ENCODE results near the gene CKAP2. TPM values are rescaled to one million over a fixed set of nuclear protein-coding genes. Genes with fewer than 3 reads are reported as not detected.
A peak's percentile ranks its signal among the peaks of the same experiment; 100 is the strongest.
"Not testable (repeated sequence)": the region's sequence is repeated elsewhere in the genome, so short reads cannot be mapped to it uniquely, and the experiment has no call there.

CKAP2 gene
- total and polyA plus RNA-seq, 2 of the 8 experiments (the other 6 are each of a cell fraction or from before 2014, with no cell fraction given): 8.3 to 70.7 TPM

GRCh38 chr13:52502277-52502676 is 47.0 kb downstream of the CKAP2 start:
- H3K27ac ChIP-seq (ENCODE audit: low read depth, low read length); H3K4me3 ChIP-seq (ENCODE audit: extremely low read depth in 1 of 4, insufficient read depth in 2 of 4, low read depth in 3 of 4, low read length in 4 of 4); H3K36me3 ChIP-seq (ENCODE audit: control insufficient read depth in 2 of 4, insufficient read depth in 4 of 4, low read length in 3 of 4); H4K91ac ChIP-seq (replicated peaks; ENCODE audit: insufficient read length, low read length); H3K4ac ChIP-seq (replicated peaks; ENCODE audit: insufficient read length, low read depth, low read length); H3K56ac ChIP-seq (replicated peaks; ENCODE audit: insufficient read length, low read depth, low read length); H4K5ac ChIP-seq (ENCODE audit: insufficient read length, low read depth, low read length); H2BK12ac ChIP-seq (ENCODE audit: low read depth, low read length); H3K23ac ChIP-seq (ENCODE audit: insufficient read length); H3K79me2 ChIP-seq (ENCODE audit: control insufficient read depth in 1 of 2, insufficient read depth in 2 of 2, low read length in 2 of 2); H3K9ac ChIP-seq (replicated peaks in 1 of 4; ENCODE audit: extremely low read depth in 1 of 4, low read depth in 3 of 4, low read length in 3 of 4); H2AK5ac ChIP-seq (ENCODE audit: low read depth, low read length); POLR2A ChIA-PET (ENCODE audit: partially characterized antibody); H3K79me1 ChIP-seq (ENCODE audit: low read depth, low read length); H3K4me1 ChIP-seq (replicated peaks in 1 of 4; ENCODE audit: control insufficient read depth in 3 of 4, insufficient read depth in 4 of 4, low read length in 3 of 4); H2BK5ac ChIP-seq (ENCODE audit: low read depth, low read length); H3K9me3 ChIP-seq (ENCODE audit: insufficient read depth in 2 of 2, low read depth in 1 of 2, low read length in 1 of 2); H3K23me2 ChIP-seq (ENCODE audit: low read depth, low read length); FAIRE-seq; H3K27me3 ChIP-seq (replicated peaks in 1 of 4; ENCODE audit: control insufficient read depth in 3 of 4, extremely low read depth in 1 of 4, insufficient read depth in 3 of 4, low read length in 3 of 4); H2BK20ac ChIP-seq (ENCODE audit: low read length); H4K8ac ChIP-seq (ENCODE audit: extremely low read depth, insufficient read depth, low read length); H3K14ac ChIP-seq (ENCODE audit: insufficient read length); H2BK15ac ChIP-seq (ENCODE audit: low read length); H2BK120ac ChIP-seq (replicated peaks; ENCODE audit: low read depth, low read length); CTCF ChIA-PET (ENCODE audit: partially characterized antibody); H2AFZ ChIP-seq (ENCODE audit: low read length); H3K18ac ChIP-seq (ENCODE audit: extremely low read depth, low read length); H4K20me1 ChIP-seq (replicated peaks in 1 of 2; ENCODE audit: control insufficient read depth in 1 of 2, insufficient read depth in 2 of 2, low read length in 2 of 2); DNase-seq (ENCODE audit: low read depth in 1 of 2, low spot score in 2 of 2); H3K4me2 ChIP-seq (ENCODE audit: insufficient read depth in 1 of 2, low read depth in 2 of 2, low read length in 2 of 2): not testable (repeated sequence)
- peak in 1 of 2 experiments; percentile 85; a peak in 1 of 3 replicates for TF ChIP-seq EP300 (IDR thresholded peaks at IDR 0.05; ENCODE audit: borderline replicate concordance in 1 of 2, low read depth in 2 of 2, low read length in 2 of 2)
- 91% methylated on average over 7 of the region's 7 CpGs; no CpG with 5 or more reads in 1 of the 2 experiments for WGBS, 2 experiments (ENCODE audit: extremely low coverage in 1 of 2, insufficient coverage in 1 of 2, insufficient read length in 1 of 2, insufficient replicate concordance in 2 of 2, low coverage in 1 of 2, low lambda C conversion rate in 2 of 2, missing lambda C conversion rate in 1 of 2)

GRCh38 chr13:52505843-52506242 is 50.6 kb downstream of the CKAP2 start:
- H2BK5ac ChIP-seq (ENCODE audit: low read depth, low read length); H2AFZ ChIP-seq (ENCODE audit: low read length); H3K79me2 ChIP-seq (ENCODE audit: control insufficient read depth in 1 of 2, insufficient read depth in 2 of 2, low read length in 2 of 2); H3K9me3 ChIP-seq (ENCODE audit: insufficient read depth in 2 of 2, low read depth in 1 of 2, low read length in 1 of 2); H4K8ac ChIP-seq (ENCODE audit: extremely low read depth, insufficient read depth, low read length); H2BK120ac ChIP-seq (replicated peaks; ENCODE audit: low read depth, low read length); H3K4ac ChIP-seq (replicated peaks; ENCODE audit: insufficient read length, low read depth, low read length); H4K91ac ChIP-seq (replicated peaks; ENCODE audit: insufficient read length, low read length); H3K23ac ChIP-seq (ENCODE audit: insufficient read length); H3K14ac ChIP-seq (ENCODE audit: insufficient read length); H2AK5ac ChIP-seq (ENCODE audit: low read depth, low read length); H3K4me3 ChIP-seq (ENCODE audit: extremely low read depth in 1 of 4, insufficient read depth in 2 of 4, low read depth in 3 of 4, low read length in 4 of 4); H2BK20ac ChIP-seq (ENCODE audit: low read length); POLR2A ChIA-PET (ENCODE audit: partially characterized antibody); H3K9ac ChIP-seq (replicated peaks in 1 of 4; ENCODE audit: extremely low read depth in 1 of 4, low read depth in 3 of 4, low read length in 3 of 4); H3K4me2 ChIP-seq (ENCODE audit: insufficient read depth in 1 of 2, low read depth in 2 of 2, low read length in 2 of 2); H3K4me1 ChIP-seq (replicated peaks in 1 of 4; ENCODE audit: control insufficient read depth in 3 of 4, insufficient read depth in 4 of 4, low read length in 3 of 4); H3K23me2 ChIP-seq (ENCODE audit: low read depth, low read length); FAIRE-seq; H4K20me1 ChIP-seq (replicated peaks in 1 of 2; ENCODE audit: control insufficient read depth in 1 of 2, insufficient read depth in 2 of 2, low read length in 2 of 2); H3K18ac ChIP-seq (ENCODE audit: extremely low read depth, low read length); DNase-seq (ENCODE audit: low read depth in 1 of 2, low spot score in 2 of 2); H3K36me3 ChIP-seq (ENCODE audit: control insufficient read depth in 2 of 4, insufficient read depth in 4 of 4, low read length in 3 of 4); H2BK15ac ChIP-seq (ENCODE audit: low read length); H3K56ac ChIP-seq (replicated peaks; ENCODE audit: insufficient read length, low read depth, low read length); H3K27me3 ChIP-seq (replicated peaks in 1 of 4; ENCODE audit: control insufficient read depth in 3 of 4, extremely low read depth in 1 of 4, insufficient read depth in 3 of 4, low read length in 3 of 4); CTCF ChIA-PET (ENCODE audit: partially characterized antibody); H3K79me1 ChIP-seq (ENCODE audit: low read depth, low read length); H3K27ac ChIP-seq (ENCODE audit: low read depth, low read length); H2BK12ac ChIP-seq (ENCODE audit: low read depth, low read length); H4K5ac ChIP-seq (ENCODE audit: insufficient read length, low read depth, low read length): not testable (repeated sequence)
- no CpG with 5 or more reads among the region's 1 CpG for WGBS, 2 experiments (ENCODE audit: extremely low coverage in 1 of 2, insufficient coverage in 1 of 2, insufficient read length in 1 of 2, insufficient replicate concordance in 2 of 2, low coverage in 1 of 2, low lambda C conversion rate in 2 of 2, missing lambda C conversion rate in 1 of 2)

All from H1 (cell line).